ENCODE measurements around the gene L1CAM.

L1CAM gene

GRCh38 chrX:153888344-153888743, 2.4 kb upstream of the L1CAM start:
- in situ Hi-C loops (cut with MboI; ENCODE audit: low sequenced_read_pairs, unreplicated experiment), result no loop called here
- DNase-seq (ENCODE audit: low spot score), result no peak
- TF ChIP-seq, protein P1, sequence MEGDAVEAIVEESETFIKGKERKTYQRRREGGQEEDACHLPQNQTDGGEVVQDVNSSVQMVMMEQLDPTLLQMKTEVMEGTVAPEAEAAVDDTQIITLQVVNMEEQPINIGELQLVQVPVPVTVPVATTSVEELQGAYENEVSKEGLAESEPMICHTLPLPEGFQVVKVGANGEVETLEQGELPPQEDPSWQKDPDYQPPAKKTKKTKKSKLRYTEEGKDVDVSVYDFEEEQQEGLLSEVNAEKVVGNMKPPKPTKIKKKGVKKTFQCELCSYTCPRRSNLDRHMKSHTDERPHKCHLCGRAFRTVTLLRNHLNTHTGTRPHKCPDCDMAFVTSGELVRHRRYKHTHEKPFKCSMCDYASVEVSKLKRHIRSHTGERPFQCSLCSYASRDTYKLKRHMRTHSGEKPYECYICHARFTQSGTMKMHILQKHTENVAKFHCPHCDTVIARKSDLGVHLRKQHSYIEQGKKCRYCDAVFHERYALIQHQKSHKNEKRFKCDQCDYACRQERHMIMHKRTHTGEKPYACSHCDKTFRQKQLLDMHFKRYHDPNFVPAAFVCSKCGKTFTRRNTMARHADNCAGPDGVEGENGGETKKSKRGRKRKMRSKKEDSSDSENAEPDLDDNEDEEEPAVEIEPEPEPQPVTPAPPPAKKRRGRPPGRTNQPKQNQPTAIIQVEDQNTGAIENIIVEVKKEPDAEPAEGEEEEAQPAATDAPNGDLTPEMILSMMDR (IDR thresholded peaks at IDR 0.05; ENCODE audit: borderline replicate concordance, control extremely low read depth, extremely low read depth, insufficient read depth, missing control alignments), result no peak

DNA sequence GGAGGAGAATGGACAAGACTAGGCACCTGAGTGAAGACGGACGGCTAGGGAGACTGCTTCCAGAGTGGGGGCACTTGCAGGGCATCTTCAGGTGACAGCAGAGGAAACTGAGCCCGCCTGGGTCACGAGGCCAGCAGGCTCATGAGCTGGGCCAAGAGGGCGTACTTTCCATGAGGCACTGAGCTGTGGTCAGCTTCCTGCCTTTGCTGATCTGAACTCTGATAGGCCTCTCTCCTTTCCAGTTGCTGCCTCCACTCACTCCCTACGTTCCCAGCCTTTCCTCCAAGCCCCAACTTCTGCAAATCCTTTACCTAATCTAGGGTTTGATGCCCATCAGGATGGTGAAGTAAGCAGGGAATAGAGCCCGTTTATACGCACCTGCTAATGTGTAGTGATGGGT, 1.4 kb upstream of the L1CAM start:
- TF ChIP-seq, protein P1 (IDR thresholded peaks at IDR 0.05; ENCODE audit: borderline replicate concordance, control extremely low read depth, extremely low read depth, insufficient read depth, missing control alignments), result no peak
- in situ Hi-C loops (cut with MboI; ENCODE audit: low sequenced_read_pairs, unreplicated experiment), result no loop called here
- DNase-seq (ENCODE audit: low spot score), result no peak

GRCh38 chrX:153886915-153887314, 942 bp upstream of the L1CAM start:
- in situ Hi-C loops (cut with MboI; ENCODE audit: low sequenced_read_pairs, unreplicated experiment), result no loop called here
- no peak for DNase-seq (ENCODE audit: low spot score)
- TF ChIP-seq, protein P1 (IDR thresholded peaks at IDR 0.05; ENCODE audit: borderline replicate concordance, control extremely low read depth, extremely low read depth, insufficient read depth, missing control alignments), result no peak

GRCh38 chrX:153885208-153885787, 675 bp downstream of the L1CAM start:
- TF ChIP-seq, protein P1 (IDR thresholded peaks at IDR 0.05; ENCODE audit: borderline replicate concordance, control extremely low read depth, extremely low read depth, insufficient read depth, missing control alignments), result no peak
- no peak for DNase-seq (ENCODE audit: low spot score)
- in situ Hi-C loops (cut with MboI; ENCODE audit: low sequenced_read_pairs, unreplicated experiment), result no loop called here

GRCh38 chrX:153884590-153884989, 1.4 kb downstream of the L1CAM start:
- TF ChIP-seq, protein P1 (IDR thresholded peaks at IDR 0.05; ENCODE audit: borderline replicate concordance, control extremely low read depth, extremely low read depth, insufficient read depth, missing control alignments), result no peak
- DNase-seq (ENCODE audit: low spot score), result no peak
- in situ Hi-C loops (cut with MboI; ENCODE audit: low sequenced_read_pairs, unreplicated experiment), result no loop called here

- DNase-seq (ENCODE audit: low spot score), result no peak
- in situ Hi-C loops (cut with MboI; ENCODE audit: low sequenced_read_pairs, unreplicated experiment), result no loop called here
- TF ChIP-seq, protein P1 (IDR thresholded peaks at IDR 0.05; ENCODE audit: borderline replicate concordance, control extremely low read depth, extremely low read depth, insufficient read depth, missing control alignments), result no peak
Observed at GRCh38 chrX:153884136-153884535, 1.8 kb downstream of the L1CAM start.
